GM23248 (cell line): ENCODE measurements around the gene SYTL2. TPM values are rescaled to one million over a fixed set of nuclear protein-coding genes. Genes with fewer than 3 reads are reported as not detected.
A peak's percentile ranks its signal among the peaks of the same experiment; 100 is the strongest.
"Not testable (repeated sequence)": the region's sequence is repeated elsewhere in the genome, so short reads cannot be mapped to it uniquely, and the experiment has no call there.

Source experiments
- DNase-seq: peaks from one replicate; pipeline ENCODE4 v3.0.0-alpha.2; 2015
- H2AFZ ChIP-seq: fragments of 200-600 bp; sonication (generic); 2 replicates; pipeline ENCODE4 v1.6.1; 2016; ENCODE audit warnings: antibody characterized with exemption
- H3F3A ChIP-seq: fragments of 200-600 bp; sonication (generic); 2 replicates; pipeline ENCODE4 v1.6.1; 2016; ENCODE audit warnings: mild to moderate bottlenecking, antibody characterized with exemption, mixed run types; ENCODE audit not compliant: insufficient read depth
- H3K27ac ChIP-seq: fragments of 200-600 bp; sonication (generic); 2 replicates; pipeline ENCODE4 v1.5.1; 2016; ENCODE audit warnings: mild to moderate bottlenecking
- H3K27me3 ChIP-seq: fragments of 200-600 bp; sonication (generic); replicated peaks from 2 replicates; pipeline ENCODE4 v1.6.1; 2016; ENCODE audit warnings: mild to moderate bottlenecking; ENCODE audit not compliant: insufficient read depth
- H3K36me3 ChIP-seq: fragments of 200-600 bp; sonication (generic); 2 replicates; pipeline ENCODE4 v1.6.1; 2016; ENCODE audit warnings: low read depth, mild to moderate bottlenecking
- H3K4me1 ChIP-seq: fragments of 200-600 bp; sonication (generic); 2 replicates; pipeline ENCODE4 v1.6.1; 2016; ENCODE audit warnings: mild to moderate bottlenecking; ENCODE audit not compliant: insufficient read depth
- H3K4me2 ChIP-seq: fragments of 200-600 bp; sonication (generic); one replicate; pipeline ENCODE4 v1.6.1; 2016; ENCODE audit warnings: mild to moderate bottlenecking; ENCODE audit not compliant: unreplicated experiment
- H3K4me3 ChIP-seq: fragments of 200-600 bp; sonication (generic); 2 replicates; pipeline ENCODE4 v1.5.1; 2016; ENCODE audit warnings: mild to moderate bottlenecking
- H3K79me2 ChIP-seq: fragments of 200-600 bp; sonication (generic); 2 replicates; pipeline ENCODE4 v1.6.1; 2016; ENCODE audit warnings: mild to moderate bottlenecking; ENCODE audit not compliant: insufficient read depth
- H3K9ac ChIP-seq: fragments of 200-600 bp; sonication (generic); 2 replicates; pipeline ENCODE4 v1.6.1; 2016; ENCODE audit warnings: mild to moderate bottlenecking
- H3K9me2 ChIP-seq: fragments of 200-600 bp; sonication (generic); 2 replicates; pipeline ENCODE4 v1.6.1; 2016; ENCODE audit warnings: mixed run types, mild to moderate bottlenecking, moderate library complexity; ENCODE audit not compliant: insufficient read depth
- H3K9me3 ChIP-seq: fragments of 200-600 bp; sonication (generic); one replicate; pipeline ENCODE4 v1.6.1; 2017; ENCODE audit warnings: low read depth
- H4K20me1 ChIP-seq: fragments of 200-600 bp; sonication (generic); 2 replicates; pipeline ENCODE4 v1.6.0; 2016; ENCODE audit not compliant: insufficient read depth
- EZH2 ChIP-seq: fragments of 200-600 bp; sonication (generic); IDR thresholded peaks from 2 replicates; pipeline ENCODE4 v1.6.1; 2018; ENCODE audit warnings: antibody characterized with exemption, mild to moderate bottlenecking; ENCODE audit not compliant: insufficient read depth, poor library complexity, severe bottlenecking
- EZH2phosphoT487 ChIP-seq: fragments of 200-600 bp; sonication (generic); IDR thresholded peaks from 2 replicates; pipeline ENCODE4 v1.6.1; 2018; ENCODE audit warnings: antibody characterized with exemption, moderate library complexity, mild to moderate bottlenecking, low read depth; ENCODE audit not compliant: insufficient read depth
- WGBS, 2 experiments: methylation state at CpG; one replicate each; pipeline ENCODE4 v1.1.6; 2015 to 2017; ENCODE audit warnings: low lambda C conversion rate in 2 of 2, low coverage in 1 of 2; ENCODE audit errors: missing lambda C conversion rate in 2 of 2; 5-methylcytosine and 5-hydroxymethylcytosine counted together
- in situ Hi-C: fragments of 300-500 bp; cut with MboI; formaldehyde crosslinking; loops from 2 replicates; pipeline ENCODE4 v1.15.0; 2020
- polyA plus RNA-seq: library from polyadenylated mRNA; unstranded; fragments of >200 nt; fragmentation: Nextera tagmentation; extraction: Ambion mirVana; gene quantifications from 2 replicates; pipeline ENCODE4 v1.2.1, GENCODE V29; 2016
- total RNA-seq: library from RNA; depleted of rRNA; stranded (reverse); fragments of >200 nt; shearing (Covaris generic); gene quantifications from 2 replicates; pipeline ENCODE4 v1.2.3, GENCODE V29; 2014

Gene SYTL2
- total and polyA plus RNA-seq, 2 experiments from 2014 or later = 3.5 to 5.3 TPM

DNA sequence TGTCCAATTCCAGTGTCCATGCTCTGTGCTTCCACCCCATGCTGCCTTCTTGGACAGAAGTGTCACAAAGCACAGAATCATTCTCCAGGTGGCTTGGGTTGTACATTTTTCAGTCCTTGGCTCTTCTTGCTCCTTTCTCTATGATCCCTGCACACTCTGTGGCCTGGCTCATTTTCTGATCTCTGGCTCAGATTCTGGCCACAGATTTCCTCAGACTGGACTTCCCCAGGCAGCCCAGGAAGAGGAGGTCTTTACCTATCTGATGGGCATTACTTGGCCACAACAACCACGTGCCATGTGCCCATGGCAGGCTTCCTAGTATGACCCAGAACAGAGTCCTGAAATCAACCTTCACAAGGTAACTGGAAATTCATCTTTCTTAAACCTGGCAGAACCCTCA is 27.2 kb downstream of the SYTL2 start:
- no peaks in the 10 kb centered on the region for H4K20me1 ChIP-seq
- TF ChIP-seq EZH2phosphoT487 (no peak), EZH2 (no peak)
- no peak overlapping the region for H3K4me2 ChIP-seq
- no peaks in the 10 kb centered on the region for H3K79me2 ChIP-seq
- no peaks in the 10 kb centered on the region for H3K9me3 ChIP-seq
- in situ Hi-C loops = no loop called here
- no peaks in the 10 kb centered on the region for H3K36me3 ChIP-seq
- 60 to 74% methylated on average over 1 of the region's 1 CpG for WGBS, 2 experiments
- peaks cover 18% of the 10 kb centered on the region for H3K4me1 ChIP-seq
- no peak overlapping the region for H2AFZ ChIP-seq
- no peak overlapping the region for H3K4me3 ChIP-seq
- H3K27ac ChIP-seq = no peak overlapping the region
- H3F3A ChIP-seq = peaks cover 12% of the 10 kb centered on the region; the same call in 1 of the 2 replicates
- DNase-seq = no peak
- no peaks in the 10 kb centered on the region for H3K9me2 ChIP-seq
- H3K27me3 ChIP-seq = no peaks in the 10 kb centered on the region
- no peak overlapping the region for H3K9ac ChIP-seq

GRCh38 chr11:85780780-85781517 is 30.0 kb downstream of the SYTL2 start:
- H3K4me1 ChIP-seq = peaks cover 10% of the 10 kb centered on the region
- H3K9me3 ChIP-seq, in situ Hi-C loops, H3K79me2 ChIP-seq, H3K4me2 ChIP-seq, H3K27me3 ChIP-seq, H2AFZ ChIP-seq, H3F3A ChIP-seq, H4K20me1 ChIP-seq, DNase-seq, H3K9me2 ChIP-seq, H3K9ac ChIP-seq, H3K36me3 ChIP-seq, H3K27ac ChIP-seq, H3K4me3 ChIP-seq: not testable (repeated sequence)
- WGBS, 2 experiments = 62 to 65% methylated on average over 3 of the region's 3 CpGs

GRCh38 chr11:85779956-85780640 is 30.8 kb downstream of the SYTL2 start:
- no peaks in the 10 kb centered on the region for H3K9me2 ChIP-seq
- H3K27ac ChIP-seq = no peak overlapping the region
- TF ChIP-seq EZH2 = no peak
- TF ChIP-seq EZH2phosphoT487 = no peak
- H3K9ac ChIP-seq = no peak overlapping the region
- H3K4me3 ChIP-seq = no peak overlapping the region
- H3K4me1 ChIP-seq = peaks cover 10% of the 10 kb centered on the region
- no peak overlapping the region for H2AFZ ChIP-seq
- H3K79me2 ChIP-seq = no peaks in the 10 kb centered on the region
- peak; percentile 57 for DNase-seq
- H3F3A ChIP-seq = peaks cover 7% of the 10 kb centered on the region; the same call in 1 of the 2 replicates
- 72 to 74% methylated on average over 3 of the region's 3 CpGs for WGBS, 2 experiments
- H3K9me3 ChIP-seq = no peaks in the 10 kb centered on the region
- no peaks in the 10 kb centered on the region for H3K27me3 ChIP-seq
- in situ Hi-C loops = no loop called here
- H3K4me2 ChIP-seq = no peak overlapping the region
- no peaks in the 10 kb centered on the region for H3K36me3 ChIP-seq
- H4K20me1 ChIP-seq = no peaks in the 10 kb centered on the region

GRCh38 chr11:85777603-85777972 is 33.4 kb downstream of the SYTL2 start:
- WGBS, 2 experiments = 73 to 75% methylated on average over 2 to 3 of the region's 3 CpGs
- H3F3A ChIP-seq, H2AFZ ChIP-seq, H3K9me2 ChIP-seq, H3K79me2 ChIP-seq, H3K27me3 ChIP-seq, H3K27ac ChIP-seq, H3K9me3 ChIP-seq, in situ Hi-C loops, DNase-seq, H3K4me3 ChIP-seq, H3K4me2 ChIP-seq, H4K20me1 ChIP-seq, H3K36me3 ChIP-seq, H3K9ac ChIP-seq: not testable (repeated sequence)
- peaks cover 10% of the 10 kb centered on the region for H3K4me1 ChIP-seq
